Colonic mucosa (tissue), 4 donors: ENCODE results near the gene HOXB3. TPM values are rescaled to one million over a fixed set of nuclear protein-coding genes. Genes with fewer than 3 reads are reported as not detected.

Experiments
- DNase-seq: peaks from one replicate; pipeline ENCODE4 v3.0.0-alpha.2; 2020
- H3K27ac ChIP-seq: fragments of 200-600 bp; one replicate; pipeline ENCODE4 v1.8.0; 2021
- H3K27me3 ChIP-seq: fragments of 200-600 bp; one replicate; pipeline ENCODE4 v1.8.0; 2021
- H3K36me3 ChIP-seq: fragments of 200-600 bp; one replicate; pipeline ENCODE4 v1.8.0; 2021
- H3K4me1 ChIP-seq: fragments of 200-600 bp; one replicate; pipeline ENCODE4 v1.8.0; 2021; ENCODE audit warnings: mild to moderate bottlenecking
- H3K4me3 ChIP-seq: fragments of 200-600 bp; one replicate; pipeline ENCODE4 v1.8.0; 2021
- H3K9ac ChIP-seq, 2 donors: one replicate each; pipeline ENCODE4 v1.7.0; 2013; ENCODE audit warnings: control low read depth in 2 of 2, low read depth in 2 of 2, low read length in 2 of 2
- H3K9me3 ChIP-seq: fragments of 200-600 bp; one replicate; pipeline ENCODE4 v1.8.0; 2021
- CTCF ChIP-seq: fragments of 200-600 bp; IDR thresholded peaks from one replicate; pipeline ENCODE4 v1.8.0; 2022; ENCODE audit warnings: antibody characterized with exemption, mild to moderate bottlenecking
- intact Hi-C: fragments of 100-400 bp; cut with DNase I; formaldehyde crosslinking; loops from one replicate; pipeline ENCODE4 v1.14.1; 2022
- total RNA-seq, 2 donors: library from RNA; stranded (reverse); fragmentation: NEBNext Ultra II Directional in 1 of 2; extraction: Animal tissue kit (Norgen Biotek cat#: 25700) in 1 of 2; gene quantifications; one replicate each; pipeline ENCODE4 v1.2.1, GENCODE V29; 2021
- donor health status: healthy.
- donor health status: DM: no; HTN: no; CAD: no.
- donor health status: DM: no; HTN: no; CAD: no.

HOXB3 gene
- total RNA-seq, 2 donors from 2014 or later, result 17.4 to 31.8 TPM

GRCh38 chr17:48556576-48557401 is 33.3 kb downstream of the HOXB3 start:
- H3K4me3 ChIP-seq, result no peak overlapping the region

GRCh38 chr17:48556229-48556575 is 33.8 kb downstream of the HOXB3 start:
- Histone ChIP-seq H3K9ac (peak overlapping the region; percentile 8 to 14), H3K36me3 (no peaks in the 10 kb centered on the region), H3K27ac (peak overlapping the region; percentile 70), H3K27me3 (no peaks in the 10 kb centered on the region), H3K9me3 (no peaks in the 10 kb centered on the region), H3K4me3 (no peak overlapping the region), H3K4me1 (peaks cover 12% of the 10 kb centered on the region)
- DNase-seq, result no peak
- no peak for TF ChIP-seq CTCF
- intact Hi-C loops, result no loop called here

More at GRCh38 chr17:48556576-48557401, 33.3 kb downstream of the HOXB3 start:
- Histone ChIP-seq H3K36me3 (no peaks in the 10 kb centered on the region), H3K27me3 (no peaks in the 10 kb centered on the region), H3K27ac (peak overlapping the region; percentile 70), H3K9ac (peak overlapping the region; percentile 26 to 73), H3K4me1 (peaks cover 12% of the 10 kb centered on the region), H3K9me3 (no peaks in the 10 kb centered on the region)
- no peak for DNase-seq
- TF ChIP-seq CTCF, result no peak
- intact Hi-C loops, result no loop called here

GRCh38 chr17:48555258-48556228 is 34.5 kb downstream of the HOXB3 start:
- peak overlapping the region; percentile 70 for H3K27ac ChIP-seq
- H3K27me3 ChIP-seq, result no peaks in the 10 kb centered on the region
- no peak for DNase-seq
- intact Hi-C loops, result no loop called here
- peak overlapping the region; percentile 12 for H3K4me3 ChIP-seq
- no peaks in the 10 kb centered on the region for H3K36me3 ChIP-seq
- peak overlapping the region; percentile 8 to 61 for H3K9ac ChIP-seq
- H3K9me3 ChIP-seq, result no peaks in the 10 kb centered on the region
- no peak for TF ChIP-seq CTCF
- H3K4me1 ChIP-seq, result peaks cover 12% of the 10 kb centered on the region

- H3K4me3 ChIP-seq, result peak overlapping the region; percentile 2
- DNase-seq, result no peak
- TF ChIP-seq CTCF, result no peak
- no peaks in the 10 kb centered on the region for H3K36me3 ChIP-seq
- H3K27ac ChIP-seq, result peak overlapping the region; percentile 39
- intact Hi-C loops, result no loop called here
- peaks cover 12% of the 10 kb centered on the region for H3K4me1 ChIP-seq
- H3K9me3 ChIP-seq, result no peaks in the 10 kb centered on the region
- H3K27me3 ChIP-seq, result no peaks in the 10 kb centered on the region
- H3K9ac ChIP-seq, result peak overlapping the region; percentile 16 to 61
Measured at GRCh38 chr17:48554412-48555257, 35.4 kb downstream of the HOXB3 start.

GRCh38 chr17:48553826-48554225 is 36.2 kb downstream of the HOXB3 start:
- Histone ChIP-seq H3K27me3 (no peaks in the 10 kb centered on the region), H3K4me1 (peaks cover 12% of the 10 kb centered on the region), H3K36me3 (no peaks in the 10 kb centered on the region), H3K9me3 (no peaks in the 10 kb centered on the region), H3K27ac (peak overlapping the region; percentile 39), H3K4me3 (no peak overlapping the region), H3K9ac (no peak overlapping the region)
- intact Hi-C loops, result no loop called here
- no peak for DNase-seq
- TF ChIP-seq CTCF, result no peak
